GM18499 (cell line): Measurements from ENCODE around the gene RYR2.
"Not testable (repeated sequence)": the region's sequence is repeated elsewhere in the genome, so short reads cannot be mapped to it uniquely, and the experiment has no call there.

Source experiments
- ATAC-seq: cut with Tn5 transposase; IDR thresholded peaks from one replicate; pipeline ENCODE4 v1.9.1; 2021; ENCODE audit warnings: moderate number of reproducible peaks; ENCODE audit not compliant: insufficient read depth, unreplicated experiment

The RYR2 gene

DNA sequence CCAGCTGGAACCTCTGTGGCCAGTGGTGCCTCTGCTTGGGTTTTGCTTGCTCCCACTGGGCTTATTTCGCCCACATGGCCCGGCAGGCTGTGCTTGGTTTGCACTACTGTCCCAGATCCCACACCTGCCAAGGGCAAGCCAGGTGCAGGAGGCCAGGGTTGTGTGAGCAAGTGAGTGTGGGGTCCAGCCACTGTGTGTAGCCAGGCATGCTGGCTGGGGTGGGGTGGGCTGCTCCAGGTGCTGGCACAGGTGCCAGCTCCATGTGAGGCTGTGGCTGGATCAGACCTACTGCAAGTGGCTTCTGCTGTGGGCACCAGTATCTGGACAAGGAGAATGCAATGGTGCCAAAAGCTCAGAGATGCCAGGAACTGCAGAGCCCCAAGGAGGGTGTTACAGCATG is 28.5 kb downstream of the RYR2 start:
- no peak for ATAC-seq

DNA sequence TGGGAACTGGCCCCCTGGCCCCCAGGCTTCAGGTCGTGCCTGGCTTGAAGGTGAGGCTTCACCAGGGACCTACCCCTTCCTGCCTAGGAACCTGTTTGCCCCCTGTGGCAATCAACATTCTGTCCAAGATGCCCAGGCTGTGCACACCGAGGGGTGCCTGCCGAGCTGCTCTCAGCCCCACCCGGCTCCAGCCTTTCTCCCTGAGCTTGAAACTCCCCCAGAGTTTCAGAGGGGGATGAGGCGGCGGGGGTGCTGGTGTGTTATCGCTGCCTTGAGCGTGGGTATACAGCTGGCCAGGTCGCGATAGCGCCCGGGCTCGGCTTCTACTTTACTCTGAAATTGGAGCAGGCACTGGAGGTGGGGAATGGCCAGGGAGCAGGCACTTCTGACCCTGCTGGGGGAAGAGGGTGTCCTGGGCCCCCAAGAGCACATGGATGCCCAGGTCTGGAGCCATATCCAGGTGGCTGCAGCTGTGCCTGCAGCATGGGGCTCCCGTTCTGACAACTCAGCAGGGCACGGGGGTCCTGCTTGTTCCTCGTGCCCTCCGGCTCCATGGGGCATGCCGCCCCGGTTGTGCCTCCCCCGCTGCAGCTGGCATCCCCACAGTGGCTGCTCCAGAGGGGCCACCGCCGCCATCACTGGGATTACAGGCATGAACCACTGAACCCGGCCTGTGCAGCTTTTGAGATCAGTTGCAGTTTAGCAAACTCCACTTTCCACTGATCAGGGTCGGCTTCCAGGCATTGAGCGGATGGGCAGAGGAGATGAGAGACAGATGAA is 29.8 kb downstream of the RYR2 start:
- no peak for ATAC-seq

DNA sequence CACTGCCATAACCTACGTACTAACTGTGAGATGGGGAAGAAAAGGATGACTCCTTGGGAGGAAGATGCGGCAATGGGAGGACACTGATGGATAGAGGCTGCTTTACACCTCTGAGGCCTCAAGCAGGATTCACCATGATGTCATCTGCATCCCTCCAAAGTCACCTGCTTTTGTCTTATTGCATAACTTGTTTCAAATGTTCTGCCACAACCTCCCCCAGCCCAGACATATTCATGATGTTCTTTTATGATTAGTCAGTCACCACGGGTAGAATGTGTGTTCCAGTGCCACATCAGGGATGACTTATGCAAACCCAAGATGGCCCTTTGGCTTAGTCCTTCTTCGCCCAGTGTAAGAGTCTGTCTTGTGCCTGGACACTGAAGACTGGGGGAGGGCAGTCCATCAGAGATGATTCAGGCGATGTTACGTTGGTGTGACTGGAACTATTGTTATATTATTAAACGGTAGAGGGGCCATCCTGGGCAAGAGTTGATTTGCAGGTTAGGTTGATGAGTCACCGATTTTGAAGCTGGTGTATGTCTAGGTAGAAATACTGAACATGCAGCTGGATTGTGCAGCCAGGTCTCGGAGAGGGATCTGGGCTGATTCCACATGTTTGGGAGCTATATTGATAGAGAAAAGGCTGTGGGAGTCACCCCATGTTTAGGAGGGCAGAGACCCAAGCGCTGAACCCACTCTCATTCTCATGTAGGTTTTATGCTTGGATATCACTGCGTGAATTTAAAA is 32.6 kb downstream of the RYR2 start:
- ATAC-seq: no peak

DNA sequence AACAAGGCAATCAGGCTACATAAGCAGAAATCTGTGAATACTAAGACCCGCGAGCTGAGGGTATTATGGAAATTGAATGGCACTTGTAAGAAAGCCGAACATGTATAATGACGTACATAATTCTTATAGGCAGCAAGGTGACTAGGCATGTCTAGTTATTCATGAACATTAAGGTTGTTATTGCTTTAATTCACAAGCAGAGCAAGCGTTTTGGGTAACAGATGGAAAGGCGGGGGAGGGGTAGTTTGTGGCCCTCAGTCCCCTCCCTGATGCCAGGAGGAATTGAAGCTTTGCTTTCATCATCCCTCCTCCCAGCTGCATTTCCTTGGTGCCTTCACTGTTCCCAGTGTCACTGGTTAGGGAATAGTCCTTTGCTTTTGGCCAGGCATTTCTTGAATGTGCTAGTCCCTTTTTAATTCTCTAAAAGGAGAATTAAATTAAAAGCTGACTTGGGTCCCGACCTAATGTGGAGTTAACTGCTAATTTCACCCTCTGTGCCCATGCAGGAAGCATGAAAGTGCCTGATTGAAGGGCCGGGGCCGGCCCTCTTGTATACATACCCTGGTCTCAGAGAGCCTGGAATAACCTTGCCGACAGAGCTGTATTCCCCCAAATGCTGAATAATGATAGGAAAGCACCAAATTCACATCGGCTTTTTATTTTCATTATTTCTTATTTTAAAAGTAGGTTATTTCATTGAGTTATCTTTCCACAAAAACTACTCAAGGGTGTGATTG is 42.5 kb downstream of the RYR2 start:
- ATAC-seq: no peak

DNA sequence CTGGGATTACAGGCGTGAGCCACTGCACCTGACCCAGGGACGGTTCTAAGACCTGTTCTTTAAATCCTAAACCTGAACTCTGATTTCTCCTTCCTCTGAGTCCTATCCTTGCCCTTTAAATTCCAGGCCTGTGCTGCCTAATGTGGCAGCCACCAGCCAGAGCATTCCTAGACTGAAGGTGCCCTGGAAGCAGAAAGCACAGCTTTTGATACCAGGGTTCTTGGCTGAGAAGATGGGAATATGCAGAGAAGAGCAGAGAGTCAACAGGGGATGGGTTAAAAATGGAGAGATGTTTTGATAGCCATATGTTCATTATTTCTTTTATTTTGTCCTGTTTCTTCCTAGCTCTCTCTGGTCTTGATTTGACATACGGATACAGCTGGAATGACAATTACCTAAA is 49.7 kb downstream of the RYR2 start:
- no peak for ATAC-seq

DNA sequence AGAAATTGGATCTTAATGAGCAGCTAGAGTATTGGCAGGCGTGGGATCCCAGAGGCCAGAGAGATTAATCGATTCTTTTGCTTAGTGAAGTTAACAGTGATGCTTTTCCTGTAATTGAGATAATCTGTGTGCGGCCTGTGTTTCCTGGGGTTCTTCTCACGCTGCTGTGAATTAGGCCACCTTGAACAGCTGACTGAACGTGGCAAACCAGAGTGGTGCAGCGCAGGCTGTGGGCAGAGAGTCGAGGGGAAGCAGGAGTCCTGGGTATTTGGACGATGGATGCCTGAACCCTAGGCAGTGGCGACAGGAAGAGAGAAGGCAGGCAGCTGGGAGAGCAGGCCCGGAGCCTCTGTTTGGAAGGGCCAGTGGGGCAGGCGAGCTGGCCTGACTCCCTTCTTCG is 51.7 kb downstream of the RYR2 start:
- ATAC-seq: no peak

DNA sequence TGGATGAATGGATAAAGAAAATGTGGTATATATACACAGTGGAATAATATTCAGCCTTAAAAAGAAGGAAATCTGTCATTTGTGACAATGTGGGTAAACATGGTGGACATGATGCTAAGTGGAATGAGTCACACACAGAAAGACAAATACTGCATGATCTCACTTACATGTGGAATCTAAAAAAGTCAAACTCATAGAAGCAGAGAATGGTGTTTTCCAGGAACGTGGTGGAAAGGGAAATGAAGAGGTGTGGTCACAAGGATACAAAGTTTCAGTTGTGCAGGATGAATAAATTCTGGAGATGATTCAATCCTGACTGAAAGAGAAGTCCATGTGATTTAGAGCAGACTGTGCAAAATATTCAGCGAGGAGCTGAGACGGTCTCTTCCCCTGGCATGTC is 56.6 kb downstream of the RYR2 start:
- ATAC-seq: no peak

DNA sequence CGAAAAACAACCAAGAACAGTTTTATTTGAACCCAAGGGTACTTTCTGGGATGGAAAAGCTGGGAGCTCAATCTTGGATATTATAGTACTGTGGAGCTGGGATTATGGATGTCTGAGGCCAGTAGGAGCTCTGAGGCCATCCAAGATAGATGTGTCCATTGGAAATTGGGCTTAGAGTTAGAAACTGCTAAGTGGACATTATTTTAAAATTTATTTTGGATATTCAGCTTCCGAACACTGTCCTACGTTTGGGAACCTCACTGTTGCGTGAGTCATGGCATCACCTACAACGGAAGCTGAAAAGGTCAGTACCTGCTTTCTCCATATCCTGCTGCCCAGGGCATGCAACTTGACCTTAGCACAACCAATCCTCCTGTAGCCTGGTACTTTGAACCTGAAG is 61.0 kb downstream of the RYR2 start:
- ATAC-seq: no peak

DNA sequence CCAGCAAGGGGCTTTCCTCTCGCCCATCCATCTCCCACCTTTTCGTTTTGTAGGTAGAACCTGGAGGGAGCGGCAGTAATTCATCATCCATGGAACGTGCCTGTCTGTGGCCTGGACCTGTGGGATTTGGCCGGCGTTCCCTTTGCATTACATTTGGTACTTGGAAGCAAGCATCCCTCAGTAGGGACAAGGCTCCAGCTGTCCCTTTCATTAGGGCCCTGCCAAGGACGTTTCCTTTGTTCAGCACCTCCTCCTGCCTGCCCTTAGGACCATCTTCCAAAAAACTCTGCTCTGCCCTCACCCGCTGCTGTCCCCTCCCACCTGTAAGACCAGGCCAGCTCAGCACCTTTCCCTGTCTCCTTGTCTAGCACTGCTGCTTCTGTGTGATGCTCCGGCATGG is 62.1 kb downstream of the RYR2 start:
- no peak for ATAC-seq

DNA sequence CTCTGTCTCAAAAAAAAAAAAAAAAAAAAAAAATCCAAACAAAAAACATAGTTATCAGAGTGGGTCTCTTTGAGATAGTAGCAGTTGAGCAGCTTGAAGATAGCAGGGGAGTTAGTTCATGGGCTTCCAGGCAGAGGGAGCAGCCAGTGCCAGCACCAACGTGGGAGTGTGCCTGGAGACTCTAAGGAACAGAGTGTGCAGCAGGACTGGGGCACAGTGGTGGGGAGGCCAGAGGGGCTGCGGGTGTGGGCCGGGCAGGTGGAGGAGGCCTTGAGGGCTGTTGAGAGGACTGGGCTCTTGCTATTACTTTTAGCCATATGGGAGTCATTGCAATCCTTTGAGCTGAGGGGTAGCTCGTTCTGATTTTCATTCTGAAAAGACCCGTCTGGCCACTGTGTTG is 63.8 kb downstream of the RYR2 start:
- ATAC-seq: no peak

DNA sequence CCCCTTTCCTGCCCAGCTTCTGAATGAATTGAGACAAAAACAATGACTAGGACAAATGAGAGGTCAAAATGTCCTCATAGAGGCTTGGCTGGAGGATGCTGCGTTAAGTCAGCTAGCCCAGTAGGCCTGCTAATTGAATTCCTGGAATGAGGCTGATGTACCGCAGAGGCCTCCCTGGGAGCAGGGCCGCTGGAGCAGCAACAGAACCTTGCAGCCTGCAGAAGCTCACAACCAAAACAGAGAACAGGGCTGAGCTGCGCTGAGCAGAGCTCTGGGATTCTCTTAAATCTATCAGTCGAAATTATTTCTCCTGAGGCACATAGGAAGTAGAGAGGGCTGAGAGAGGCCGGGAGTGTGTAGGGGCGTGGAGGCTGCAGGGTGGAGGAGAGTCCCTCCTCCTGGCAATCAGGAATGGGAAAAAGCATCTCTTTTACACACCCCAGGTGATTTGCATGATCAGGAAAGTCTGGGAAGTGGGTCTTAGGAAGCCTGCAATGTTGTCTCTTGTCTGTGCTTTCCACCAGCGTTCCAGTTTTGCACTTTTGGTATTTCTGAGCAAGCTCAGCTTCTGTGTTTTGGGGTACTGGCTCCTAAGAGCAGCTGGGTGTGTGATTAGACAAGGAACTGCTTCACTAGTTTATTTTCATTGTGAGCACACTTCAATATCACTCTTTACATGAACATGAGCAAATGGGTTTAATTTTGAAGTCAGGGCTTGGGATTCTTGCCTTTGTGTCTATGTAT is 66.5 kb downstream of the RYR2 start:
- ATAC-seq: no peak

DNA sequence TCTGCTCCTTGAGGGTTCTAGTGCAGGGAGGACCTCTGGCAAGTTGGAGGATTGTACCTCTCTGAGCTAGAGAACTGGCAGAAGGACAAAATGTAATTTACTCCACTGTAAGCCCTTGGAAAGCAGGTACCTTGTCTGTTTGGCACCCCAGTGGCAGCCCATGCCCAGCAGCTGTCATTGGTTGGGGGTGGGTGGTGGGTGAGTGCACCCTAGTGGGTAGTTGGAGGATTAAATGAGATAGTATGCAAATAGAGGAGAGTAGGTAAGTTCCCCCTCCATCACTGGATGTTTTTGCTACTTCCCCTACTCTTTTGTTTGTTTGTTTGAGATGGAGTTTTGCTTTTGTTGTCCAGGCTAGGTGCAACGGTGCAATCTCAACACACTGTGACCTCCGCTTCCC is 69.8 kb downstream of the RYR2 start:
- no peak for ATAC-seq

DNA sequence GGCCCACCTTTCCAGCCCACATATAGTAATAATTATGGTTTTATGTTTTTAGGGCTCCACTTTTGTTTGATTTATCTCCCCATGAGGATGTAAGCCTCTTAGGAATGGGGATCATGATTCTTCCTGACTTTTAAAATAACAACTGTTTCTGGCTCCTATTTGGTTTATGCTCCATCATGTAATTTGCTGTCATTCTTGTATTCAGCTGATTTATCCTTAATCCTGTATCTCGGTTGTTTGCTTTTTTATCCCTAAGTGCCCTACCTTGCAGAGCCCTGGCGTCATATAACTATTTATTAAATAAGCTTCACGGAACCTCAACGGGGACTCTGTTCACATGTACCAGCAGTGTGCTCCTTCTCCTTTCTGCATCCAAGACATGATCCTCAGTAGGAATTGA is 70.7 kb downstream of the RYR2 start:
- ATAC-seq: no peak

DNA sequence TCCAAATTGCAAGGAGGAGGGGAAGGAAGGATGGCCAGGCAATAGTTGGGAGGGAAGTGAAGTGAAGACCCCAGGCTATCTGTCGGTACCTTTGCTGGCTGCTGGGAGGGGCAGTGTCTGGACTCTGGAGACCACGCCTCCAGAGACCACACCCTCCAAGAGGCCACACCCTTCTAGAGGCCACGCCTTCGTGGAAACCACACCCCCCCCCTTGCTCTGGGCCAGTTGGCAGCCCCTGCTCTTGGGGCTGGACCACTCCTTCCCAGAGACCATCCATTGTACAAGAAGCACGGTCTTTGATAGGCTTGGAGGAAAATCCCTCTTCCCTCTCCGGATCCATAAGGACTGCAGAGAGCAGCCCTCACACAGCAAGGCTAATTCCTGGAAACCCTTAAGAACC is 73.1 kb downstream of the RYR2 start:
- no peak for ATAC-seq

DNA sequence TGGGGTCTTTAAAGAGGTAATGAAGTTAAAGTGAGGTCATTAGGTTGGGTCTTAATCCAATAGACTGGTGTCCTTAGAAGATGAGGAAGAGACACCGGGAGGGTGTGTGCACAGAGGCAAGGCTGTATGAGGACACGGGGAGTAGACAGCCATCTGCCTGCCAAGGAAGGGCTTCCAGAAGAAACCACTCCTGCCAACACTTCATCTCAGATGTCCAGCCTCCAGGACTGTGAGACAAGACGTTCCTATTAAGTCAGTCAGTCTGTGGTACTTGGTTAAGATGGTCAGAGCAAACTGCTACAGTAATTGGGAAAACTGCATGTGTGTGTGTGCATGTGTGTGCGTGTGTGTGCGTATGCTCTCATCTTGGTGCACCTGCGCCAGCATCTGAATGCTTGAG is 77.1 kb downstream of the RYR2 start:
- ATAC-seq: no peak

DNA sequence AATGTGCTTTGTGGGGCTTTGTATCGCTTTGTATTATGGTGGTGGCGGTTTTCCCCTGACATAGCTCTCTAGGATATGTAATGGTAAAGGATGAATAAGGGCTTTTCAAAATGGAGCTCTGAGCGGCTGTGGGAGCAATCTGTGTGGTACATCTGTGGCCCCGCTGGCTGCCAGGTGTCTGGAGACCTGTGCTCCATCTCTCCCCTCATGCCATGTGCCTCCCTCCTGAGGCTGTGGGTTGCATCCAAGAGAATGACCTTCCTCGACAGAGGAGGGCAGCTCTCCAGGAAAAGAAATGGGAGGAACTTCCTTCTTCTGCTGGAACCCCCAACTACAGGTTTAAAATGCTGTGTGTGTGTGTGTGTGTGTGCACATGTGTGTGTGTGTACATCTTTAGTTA is 78.7 kb downstream of the RYR2 start:
- no peak for ATAC-seq

DNA sequence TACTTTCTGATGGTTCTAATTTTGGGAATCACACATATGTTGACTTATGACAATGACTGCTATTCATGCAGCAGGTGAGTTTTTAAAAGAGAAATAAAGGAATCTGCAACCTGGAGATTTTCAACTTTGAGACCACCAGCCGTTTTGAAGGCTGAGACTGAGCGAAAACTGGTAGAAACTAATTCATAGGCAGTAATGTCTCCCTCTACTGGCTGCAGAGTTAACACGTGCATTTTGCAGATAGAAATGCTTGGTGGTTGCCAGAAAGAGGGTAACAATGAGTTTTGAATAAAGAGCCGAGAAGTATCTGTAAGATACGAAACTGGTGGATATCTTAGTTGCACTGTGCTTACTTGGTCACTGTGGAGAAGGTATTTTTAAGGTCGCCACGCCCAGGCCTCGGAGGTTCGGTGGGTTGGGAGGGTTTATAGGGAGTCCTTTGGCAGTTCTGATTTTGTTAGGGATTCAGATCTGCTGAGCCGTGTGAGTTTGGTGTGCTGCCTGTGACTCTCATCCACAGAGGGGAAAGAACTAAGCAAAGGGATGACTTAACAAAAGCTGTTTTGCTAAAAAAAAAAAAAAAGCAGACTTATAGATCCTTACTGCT is 83.0 kb downstream of the RYR2 start:
- ATAC-seq: no peak

DNA sequence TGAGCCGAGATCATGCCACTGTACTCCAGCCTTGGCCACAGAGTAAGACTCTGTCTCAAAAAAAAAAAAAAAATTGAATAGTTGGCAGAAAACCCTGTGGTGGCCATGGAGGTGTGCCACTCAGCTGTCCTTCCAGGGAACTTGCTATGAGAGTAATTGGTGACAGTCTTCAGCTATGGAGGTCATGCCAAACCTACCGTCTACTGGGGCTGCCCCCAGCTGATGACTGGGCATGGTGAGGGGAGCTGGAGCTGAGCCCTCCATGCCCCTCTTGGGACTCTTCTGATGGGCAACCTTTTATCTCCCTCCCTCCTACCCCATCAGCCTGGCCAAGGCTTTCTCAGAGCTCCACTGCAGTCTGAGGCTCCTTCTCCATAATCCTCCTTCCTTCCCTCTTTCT is 84.2 kb downstream of the RYR2 start:
- no peak for ATAC-seq

DNA sequence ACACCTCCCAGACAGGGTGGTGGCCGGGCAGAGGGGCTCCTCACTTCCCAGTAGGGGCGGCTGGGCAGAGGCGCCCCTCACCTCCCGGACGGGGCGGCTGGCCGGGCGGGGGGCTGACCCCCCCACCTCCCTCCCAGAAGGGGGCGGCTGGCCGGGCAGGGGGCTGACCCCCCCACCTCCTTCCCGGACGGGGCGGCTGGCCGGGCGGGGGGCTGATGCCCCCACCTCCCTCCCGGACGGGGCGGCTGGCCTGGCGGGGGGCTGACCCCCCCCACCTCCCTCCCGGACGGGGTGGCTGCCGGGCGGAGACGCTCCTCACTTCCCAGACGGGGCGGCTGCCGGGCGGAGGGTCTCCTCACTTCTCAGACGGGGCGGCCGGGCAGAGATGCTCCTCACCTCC is 85.3 kb downstream of the RYR2 start:
- ATAC-seq: not testable (repeated sequence)

DNA sequence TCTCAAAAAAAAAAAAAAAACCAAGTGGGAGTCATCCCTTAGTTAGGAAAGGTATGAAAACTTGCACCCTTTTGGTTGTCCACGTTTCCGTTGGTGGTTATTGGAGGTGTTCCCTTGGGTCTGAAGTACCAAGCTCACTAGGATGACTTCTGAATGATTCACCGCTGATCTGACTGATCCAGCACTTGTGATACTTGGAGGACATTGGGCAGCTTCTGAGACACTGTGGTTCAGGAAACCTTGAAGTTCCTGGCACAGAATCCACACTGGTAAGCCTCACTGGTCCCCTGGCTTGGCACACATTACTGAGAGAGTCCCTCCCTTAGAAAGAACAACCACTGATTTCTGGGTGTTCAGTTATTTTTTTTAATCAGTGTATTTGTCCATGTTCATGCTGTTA is 91.9 kb downstream of the RYR2 start:
- no peak for ATAC-seq
